HG03039 (cell line): ENCODE results near the gene PPP1R9B.

Experiments
- ATAC-seq: cut with Tn5 transposase; IDR thresholded peaks from one replicate; pipeline ENCODE4 v1.9.1; 2021; ENCODE audit warnings: mild to moderate bottlenecking, moderate library complexity; ENCODE audit not compliant: unreplicated experiment

Gene PPP1R9B

GRCh38 chr17:50188531-50188920, 38.0 kb upstream of the PPP1R9B start:
- no peak for ATAC-seq

- no peak for ATAC-seq
Observed at GRCh38 chr17:50187751-50188530, 37.5 kb upstream of the PPP1R9B start.

- ATAC-seq = no peak
Observed at GRCh38 chr17:50187394-50187725, 36.9 kb upstream of the PPP1R9B start.

- ATAC-seq = no peak
Observed at GRCh38 chr17:50186661-50187393, 36.4 kb upstream of the PPP1R9B start.

GRCh38 chr17:50185631-50186471, 35.4 kb upstream of the PPP1R9B start:
- ATAC-seq = no peak

GRCh38 chr17:50184611-50185398, 34.3 kb upstream of the PPP1R9B start:
- ATAC-seq = no peak

- ATAC-seq = no peak
Observed at GRCh38 chr17:50184064-50184463, 33.6 kb upstream of the PPP1R9B start.

GRCh38 chr17:50183421-50183994, 33.0 kb upstream of the PPP1R9B start:
- no peak for ATAC-seq

GRCh38 chr17:50182783-50183420, 32.4 kb upstream of the PPP1R9B start:
- ATAC-seq = no peak

GRCh38 chr17:50181591-50182560, 31.4 kb upstream of the PPP1R9B start:
- no peak for ATAC-seq

- ATAC-seq = no peak
Observed at GRCh38 chr17:50181144-50181543, 30.7 kb upstream of the PPP1R9B start.

GRCh38 chr17:50180620-50181019, 30.1 kb upstream of the PPP1R9B start:
- no peak for ATAC-seq

GRCh38 chr17:50180111-50180510, 29.6 kb upstream of the PPP1R9B start:
- ATAC-seq = no peak

- ATAC-seq = peak; percentile 44
Observed at GRCh38 chr17:50177983-50178834, 27.7 kb upstream of the PPP1R9B start.

- ATAC-seq = no peak
Observed at GRCh38 chr17:50177476-50177875, 27.0 kb upstream of the PPP1R9B start.

GRCh38 chr17:50176559-50177357, 26.3 kb upstream of the PPP1R9B start:
- no peak for ATAC-seq
